Measurements from ENCODE around the gene KIF23. TPM values are rescaled to one million over a fixed set of nuclear protein-coding genes. Genes with fewer than 3 reads are reported as not detected.

The KIF23 gene
- polyA plus RNA-seq, 2 of the 4 experiments (the other 2 are of a cell fraction): 81.8 to 117 TPM

GRCh38 chr15:69497667-69498066, 83.5 kb downstream of the KIF23 start:
- POLR2A ChIA-PET: no interaction called here
- no peaks in the 10 kb centered on the region for H3K9me3 ChIP-seq
- no peaks in the 10 kb centered on the region for H3K4me1 ChIP-seq
- CTCF ChIA-PET: interaction anchor here (0.6 kb wide), 1 partner anchor 18 kb away, joined by 3 read pairs; no protein-coding TSS in a partner anchor
- H3K27ac ChIP-seq: no peak overlapping the region
- ATAC-seq: no peak
- DNase-seq (ENCODE audit: low read depth in 1 of 2, low spot score in 1 of 2): no peak
- no peak for FAIRE-seq
- 35% methylated on average over 1 of the region's 1 CpG for WGBS (ENCODE audit: missing lambda C conversion rate)
- TF ChIP-seq MAFK (IDR thresholded peaks at IDR 0.05; ENCODE audit: partially characterized antibody): no peak
- no peak for TF ChIP-seq KDM5A (IDR thresholded peaks at IDR 0.05)
- TF ChIP-seq ZNF302 (CRISPR knock-in tag; IDR thresholded peaks at IDR 0.05): no peak
- no peak for TF ChIP-seq EHF (CRISPR knock-in tag; IDR thresholded peaks at IDR 0.05)
- no peak for TF ChIP-seq SREBF2 (IDR thresholded peaks at IDR 0.05)
- no peak for TF ChIP-seq SMC3 (IDR thresholded peaks at IDR 0.05)
- no peak for TF ChIP-seq FOSB (CRISPR knock-in tag; IDR thresholded peaks at IDR 0.05)
- TF ChIP-seq, protein P1, sequence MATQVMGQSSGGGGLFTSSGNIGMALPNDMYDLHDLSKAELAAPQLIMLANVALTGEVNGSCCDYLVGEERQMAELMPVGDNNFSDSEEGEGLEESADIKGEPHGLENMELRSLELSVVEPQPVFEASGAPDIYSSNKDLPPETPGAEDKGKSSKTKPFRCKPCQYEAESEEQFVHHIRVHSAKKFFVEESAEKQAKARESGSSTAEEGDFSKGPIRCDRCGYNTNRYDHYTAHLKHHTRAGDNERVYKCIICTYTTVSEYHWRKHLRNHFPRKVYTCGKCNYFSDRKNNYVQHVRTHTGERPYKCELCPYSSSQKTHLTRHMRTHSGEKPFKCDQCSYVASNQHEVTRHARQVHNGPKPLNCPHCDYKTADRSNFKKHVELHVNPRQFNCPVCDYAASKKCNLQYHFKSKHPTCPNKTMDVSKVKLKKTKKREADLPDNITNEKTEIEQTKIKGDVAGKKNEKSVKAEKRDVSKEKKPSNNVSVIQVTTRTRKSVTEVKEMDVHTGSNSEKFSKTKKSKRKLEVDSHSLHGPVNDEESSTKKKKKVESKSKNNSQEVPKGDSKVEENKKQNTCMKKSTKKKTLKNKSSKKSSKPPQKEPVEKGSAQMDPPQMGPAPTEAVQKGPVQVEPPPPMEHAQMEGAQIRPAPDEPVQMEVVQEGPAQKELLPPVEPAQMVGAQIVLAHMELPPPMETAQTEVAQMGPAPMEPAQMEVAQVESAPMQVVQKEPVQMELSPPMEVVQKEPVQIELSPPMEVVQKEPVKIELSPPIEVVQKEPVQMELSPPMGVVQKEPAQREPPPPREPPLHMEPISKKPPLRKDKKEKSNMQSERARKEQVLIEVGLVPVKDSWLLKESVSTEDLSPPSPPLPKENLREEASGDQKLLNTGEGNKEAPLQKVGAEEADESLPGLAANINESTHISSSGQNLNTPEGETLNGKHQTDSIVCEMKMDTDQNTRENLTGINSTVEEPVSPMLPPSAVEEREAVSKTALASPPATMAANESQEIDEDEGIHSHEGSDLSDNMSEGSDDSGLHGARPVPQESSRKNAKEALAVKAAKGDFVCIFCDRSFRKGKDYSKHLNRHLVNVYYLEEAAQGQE (IDR thresholded peaks at IDR 0.05): no peak
- TF ChIP-seq ZC3H11A (IDR thresholded peaks at IDR 0.05): no peak
- TF ChIP-seq GATA3 (IDR thresholded peaks at IDR 0.05; ENCODE audit: borderline replicate concordance): no peak
- TF ChIP-seq NR3C1 (IDR thresholded peaks at IDR 0.05): no peak
- no peak for TF ChIP-seq RCOR1 (IDR thresholded peaks at IDR 0.05; ENCODE audit: low read depth, low read length)
- TF ChIP-seq CBX8 (IDR thresholded peaks at IDR 0.05): no peak
- no peak for TF ChIP-seq FOSL2 (IDR thresholded peaks at IDR 0.05)
- TF ChIP-seq FOSL2 (CRISPR knock-in tag; IDR thresholded peaks at IDR 0.05): no peak
- H3K4me3 ChIP-seq: no peak overlapping the region
- H3K4me2 ChIP-seq: no peak overlapping the region

Small RNA genes lying within 50 kb of the gene (small RNA-seq; reads per million reads assigned to genes)
- 0 reads per million in 6 experiments for gene RF00012

Other genes starting within 250 kb of the KIF23 start
- gene PAQR5, start 115.4 kb upstream of the KIF23 start, polyA plus RNA-seq (2011; rRNA removed): 114 and 158 TPM in 2 replicates
- 83.8 to 104 TPM (median 90.7 TPM) in 3 replicates for gene PAQR5, start 115.4 kb upstream of the KIF23 start, polyA plus RNA-seq (2017; fragmentation: RNase III; extraction: RNeasy Plus Mini Kit Qiagen cat#74134 plus additional on column Dnase treatment)
- gene RPLP1, start 38.5 kb downstream of the KIF23 start, polyA plus RNA-seq (2011; rRNA removed): 1,245 and 1,557 TPM in 2 replicates
- 3,637 to 4,104 TPM (median 3,948 TPM) in 3 replicates for gene RPLP1, start 38.5 kb downstream of the KIF23 start, polyA plus RNA-seq (2017; fragmentation: RNase III; extraction: RNeasy Plus Mini Kit Qiagen cat#74134 plus additional on column Dnase treatment)

Measured in A549 (cell line).